Measurements from ENCODE around the gene MPV17. TPM values are rescaled to one million over a fixed set of nuclear protein-coding genes. Genes with fewer than 3 reads are reported as not detected.

Gene MPV17
- total RNA-seq, 1 experiment from 2014 or later = 50.6 TPM

DNA sequence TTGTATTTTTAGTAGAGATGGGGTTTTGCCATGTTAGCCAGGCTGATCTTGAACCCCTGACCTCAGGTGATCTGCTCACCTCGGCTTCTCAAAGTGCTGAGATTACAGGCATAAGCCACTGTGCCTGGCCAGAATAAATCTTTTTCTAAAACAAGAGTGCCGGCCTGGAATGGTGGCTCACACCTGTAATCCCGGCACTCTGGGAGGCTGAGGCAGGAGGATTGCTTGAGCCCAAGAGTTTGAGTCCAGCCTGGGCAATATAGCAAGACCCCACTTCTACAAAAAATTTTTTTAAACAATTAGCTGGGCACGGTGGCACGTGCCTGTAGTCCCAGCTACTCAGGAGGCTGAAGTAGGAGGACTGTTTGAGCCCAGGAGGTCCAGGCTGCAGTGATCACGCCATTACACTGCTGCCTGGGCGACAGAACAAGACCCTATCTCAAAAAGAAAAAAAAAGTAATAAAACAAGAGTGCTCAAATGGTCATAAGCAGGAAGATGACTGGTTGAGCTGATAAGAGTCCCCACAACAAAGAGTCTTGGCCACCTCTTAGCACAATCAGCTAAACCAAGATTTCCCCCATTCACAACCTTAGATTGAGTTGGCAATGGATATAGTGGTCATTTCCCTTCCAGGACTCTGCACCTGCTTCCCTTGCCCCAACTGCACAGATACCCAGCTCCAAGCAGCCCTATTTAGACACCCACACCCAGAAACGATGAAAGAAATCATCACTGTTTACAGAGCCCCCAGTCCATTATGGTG is 8.8 kb downstream of the MPV17 start:
- Histone ChIP-seq H3K27me3 (replicated peaks; ENCODE audit: control insufficient read depth, insufficient read depth, low read length) (no peaks in the 10 kb centered on the region; the same call in 1 of the 2 replicates), H3K36me3 (ENCODE audit: control insufficient read depth, insufficient read depth, low read length) (no peaks in the 10 kb centered on the region), H3K9me3 (no peaks in the 10 kb centered on the region), H3K4me3 (ENCODE audit: low read depth, low read length) (no peak overlapping the region), H3K4me1 (peaks cover 16% of the 10 kb centered on the region)
- Mint-ChIP-seq H3K9me3 (ENCODE audit: unreplicated experiment) (no peaks in the 10 kb centered on the region), H3K36me3 (ENCODE audit: insufficient read depth, unreplicated experiment) (peaks cover 7% of the 10 kb centered on the region), H3K4me3 (ENCODE audit: unreplicated experiment) (no peak overlapping the region), H3K27me3 (ENCODE audit: insufficient read depth, unreplicated experiment) (no peaks in the 10 kb centered on the region), H3K27ac (ENCODE audit: unreplicated experiment) (no peak overlapping the region), H3K4me1 (ENCODE audit: low read depth, unreplicated experiment) (peaks cover 11% of the 10 kb centered on the region)
- intact Hi-C loops (cut with micrococcal nuclease; ENCODE audit: unreplicated experiment) = no loop called here
- TF ChIP-seq CTCF (IDR thresholded peaks at IDR 0.05; ENCODE audit: insufficient read depth in 1 of 2, low read depth in 1 of 2, low read length in 1 of 2, severe bottlenecking in 1 of 2, unreplicated experiment in 1 of 2) = no peak
- ChIA-PET CTCF (no interaction called here), POLR2A (no interaction called here)
- BruUV-seq (replicated peaks) = no TSS peak
- DNase-seq = no peak

DNA sequence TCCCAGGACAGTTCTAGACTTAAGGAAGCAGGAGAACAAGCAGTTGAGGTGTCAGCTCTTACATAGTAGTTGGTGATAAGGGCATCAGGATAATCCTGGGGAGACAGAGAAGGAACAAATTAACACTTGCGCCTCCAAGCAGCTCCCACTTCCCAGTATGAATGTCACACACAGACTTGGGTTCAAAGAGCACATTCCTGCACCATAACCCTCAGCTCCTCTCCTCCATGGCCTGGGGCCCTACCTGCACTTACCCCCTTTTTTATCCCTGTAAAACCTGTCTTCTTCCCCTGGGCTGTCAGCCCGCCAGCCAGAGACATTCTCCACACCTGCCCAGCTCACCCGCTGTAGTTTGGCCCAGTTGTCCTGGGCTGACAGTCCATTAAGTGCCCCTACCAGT is 10.7 kb downstream of the MPV17 start:
- H3K27ac Mint-ChIP-seq (ENCODE audit: unreplicated experiment) = no peak overlapping the region
- no peak for TF ChIP-seq CTCF (IDR thresholded peaks at IDR 0.05; ENCODE audit: insufficient read depth in 1 of 2, low read depth in 1 of 2, low read length in 1 of 2, severe bottlenecking in 1 of 2, unreplicated experiment in 1 of 2)
- Histone ChIP-seq H3K27me3 (replicated peaks; ENCODE audit: control insufficient read depth, insufficient read depth, low read length) (no peaks in the 10 kb centered on the region; the same call in 1 of the 2 replicates), H3K4me3 (ENCODE audit: low read depth, low read length) (no peak overlapping the region), H3K4me1 (peaks cover 16% of the 10 kb centered on the region), H3K9me3 (no peaks in the 10 kb centered on the region), H3K36me3 (ENCODE audit: control insufficient read depth, insufficient read depth, low read length) (no peaks in the 10 kb centered on the region)
- peak in 1 of 2 experiments; percentile 36 for DNase-seq
- H3K36me3 Mint-ChIP-seq (ENCODE audit: insufficient read depth, unreplicated experiment) = peaks cover 7% of the 10 kb centered on the region
- no peaks in the 10 kb centered on the region for H3K9me3 Mint-ChIP-seq (ENCODE audit: unreplicated experiment)
- ChIA-PET POLR2A (no interaction called here), CTCF (interaction anchor here (0.6 to 2.0 kb wide), 3 partner anchors 9 to 65 kb away, joined by 3 to 9 read pairs (median 7); no protein-coding TSS in a partner anchor)
- H3K27me3 Mint-ChIP-seq (ENCODE audit: insufficient read depth, unreplicated experiment) = no peaks in the 10 kb centered on the region
- intact Hi-C loops (cut with micrococcal nuclease; ENCODE audit: unreplicated experiment) = no loop called here
- peaks cover 11% of the 10 kb centered on the region for H3K4me1 Mint-ChIP-seq (ENCODE audit: low read depth, unreplicated experiment)
- no TSS peak for BruUV-seq (replicated peaks)
- H3K4me3 Mint-ChIP-seq (ENCODE audit: unreplicated experiment) = no peak overlapping the region

GRCh38 chr2:27309651-27310050 is 13.2 kb downstream of the MPV17 start:
- intact Hi-C loops (cut with micrococcal nuclease; ENCODE audit: unreplicated experiment) = no loop called here
- no peaks in the 10 kb centered on the region for H3K9me3 Mint-ChIP-seq (ENCODE audit: unreplicated experiment)

More at GRCh38 chr2:27309651-27310050, 13.2 kb downstream of the MPV17 start:
- Histone ChIP-seq H3K36me3 (ENCODE audit: control insufficient read depth, insufficient read depth, low read length) (no peaks in the 10 kb centered on the region), H3K4me3 (ENCODE audit: low read depth, low read length) (no peak overlapping the region), H3K27me3 (replicated peaks; ENCODE audit: control insufficient read depth, insufficient read depth, low read length) (no peaks in the 10 kb centered on the region), H3K9me3 (no peaks in the 10 kb centered on the region), H3K4me1 (peaks cover 16% of the 10 kb centered on the region)
- CTCF ChIA-PET = no interaction called here
- Mint-ChIP-seq H3K4me3 (ENCODE audit: unreplicated experiment) (no peak overlapping the region), H3K4me1 (ENCODE audit: low read depth, unreplicated experiment) (peaks cover 11% of the 10 kb centered on the region), H3K27ac (ENCODE audit: unreplicated experiment) (no peak overlapping the region), H3K27me3 (ENCODE audit: insufficient read depth, unreplicated experiment) (peaks cover 3% of the 10 kb centered on the region), H3K36me3 (ENCODE audit: insufficient read depth, unreplicated experiment) (peaks cover 7% of the 10 kb centered on the region)
- TF ChIP-seq CTCF (IDR thresholded peaks at IDR 0.05; ENCODE audit: insufficient read depth in 1 of 2, low read depth in 1 of 2, low read length in 1 of 2, severe bottlenecking in 1 of 2, unreplicated experiment in 1 of 2) = no peak
- BruUV-seq (replicated peaks) = no TSS peak
- no peak for DNase-seq
- POLR2A ChIA-PET = no interaction called here
